Measurements from ENCODE around the gene RNF207.

Gene RNF207

GRCh38 chr1:6191968-6192367, 14.0 kb upstream of the RNF207 start:
- no peak overlapping the region for H3K9ac ChIP-seq
- H3K36me3 ChIP-seq (ENCODE audit: control insufficient read depth, insufficient read depth, low read length) = no peaks in the 10 kb centered on the region
- no peaks in the 10 kb centered on the region for H3K27me3 ChIP-seq (ENCODE audit: control insufficient read depth, insufficient read depth, low read length)
- TF ChIP-seq CTCF (IDR thresholded peaks at IDR 0.05) = no peak
- no peaks in the 10 kb centered on the region for H3K4me1 ChIP-seq
- H3K4me3 ChIP-seq (ENCODE audit: low read depth, low read length) = no peak overlapping the region
- H2AFZ ChIP-seq = no peak overlapping the region
- H3K9me3 ChIP-seq (ENCODE audit: control insufficient read depth, low read length) = no peaks in the 10 kb centered on the region
- peaks cover 9% of the 10 kb centered on the region for H3K79me2 ChIP-seq
- no peak overlapping the region for H3K4me2 ChIP-seq (ENCODE audit: low read length)
- no peak overlapping the region for H3K27ac ChIP-seq

- no peaks in the 10 kb centered on the region for H3K36me3 ChIP-seq (ENCODE audit: control insufficient read depth, insufficient read depth, low read length)
- no peaks in the 10 kb centered on the region for H3K27me3 ChIP-seq (ENCODE audit: control insufficient read depth, insufficient read depth, low read length)
- H3K9ac ChIP-seq = no peak overlapping the region
- peaks cover 30% of the 10 kb centered on the region for H3K79me2 ChIP-seq
- no peak overlapping the region for H2AFZ ChIP-seq
- peak overlapping the region; percentile 92 for H3K4me2 ChIP-seq (ENCODE audit: low read length)
- TF ChIP-seq CTCF (IDR thresholded peaks at IDR 0.05) = no peak
- no peak overlapping the region for H3K27ac ChIP-seq
- no peaks in the 10 kb centered on the region for H3K4me1 ChIP-seq
- H3K9me3 ChIP-seq (ENCODE audit: control insufficient read depth, low read length) = no peaks in the 10 kb centered on the region
- H3K4me3 ChIP-seq (ENCODE audit: low read depth, low read length) = peak overlapping the region; percentile 93
Observed at GRCh38 chr1:6197746-6198427, 8.0 kb upstream of the RNF207 start.

DNA sequence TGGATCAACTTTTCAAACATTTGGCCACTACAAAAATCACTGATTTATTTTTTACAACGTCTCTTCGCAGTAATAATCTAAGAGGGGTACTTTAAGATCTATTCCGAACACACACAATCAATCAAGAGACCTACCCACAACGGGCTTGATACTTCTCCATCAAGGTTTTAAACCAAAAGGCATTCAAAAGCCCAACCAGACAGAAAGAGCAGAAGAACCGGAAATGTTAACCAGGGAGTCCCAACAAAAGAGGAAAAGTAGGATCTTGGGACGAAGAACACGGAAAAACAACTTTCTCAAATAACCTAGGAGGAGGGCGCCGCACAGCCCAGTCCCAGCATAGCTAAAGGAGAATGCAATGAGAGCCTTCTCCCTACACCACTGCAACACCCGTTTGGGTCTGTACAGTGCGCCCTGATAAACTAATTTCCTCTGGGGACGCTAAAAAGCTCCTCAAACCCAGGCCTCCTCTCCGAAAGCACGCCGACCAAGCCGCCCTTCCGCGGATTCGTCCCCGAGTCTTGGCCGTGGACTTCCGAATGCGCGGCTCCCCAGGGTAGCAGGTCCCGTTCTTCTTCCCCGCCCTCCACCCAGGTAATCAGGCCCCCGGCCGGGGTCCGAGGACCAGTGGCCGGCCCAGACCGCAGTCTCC, 7.1 kb upstream of the RNF207 start:
- Histone ChIP-seq H3K9me3 (ENCODE audit: control insufficient read depth, low read length) (no peaks in the 10 kb centered on the region), H3K4me3 (ENCODE audit: low read depth, low read length) (peak overlapping the region; percentile 93), H3K79me2 (peaks cover 28% of the 10 kb centered on the region), H3K36me3 (ENCODE audit: control insufficient read depth, insufficient read depth, low read length) (no peaks in the 10 kb centered on the region), H3K4me1 (no peaks in the 10 kb centered on the region), H3K9ac (peak overlapping the region; percentile 47), H3K27ac (peak overlapping the region; percentile 85), H3K4me2 (ENCODE audit: low read length) (peak overlapping the region; percentile 92), H3K27me3 (ENCODE audit: control insufficient read depth, insufficient read depth, low read length) (no peaks in the 10 kb centered on the region), H2AFZ (peak overlapping the region; percentile 61)
- TF ChIP-seq CTCF (IDR thresholded peaks at IDR 0.05) = no peak

GRCh38 chr1:6199298-6200187, 6.4 kb upstream of the RNF207 start, which contains the start of gene RPL22:
Gene RPL22 (minus strand): TSS chr1:6199595. CDS start chr1:6199573, 22 bp downstream.
- Histone ChIP-seq H2AFZ (peak within 1 kb of the TSS; percentile 93), H3K9me3 (ENCODE audit: control insufficient read depth, low read length) (no peaks in the 10 kb centered on the region), H3K4me1 (no peaks in the 10 kb centered on the region), H3K4me2 (ENCODE audit: low read length) (peak within 1 kb of the TSS; percentile 92), H3K9ac (peak within 1 kb of the TSS; percentile 47), H3K27me3 (ENCODE audit: control insufficient read depth, insufficient read depth, low read length) (no peaks in the 10 kb centered on the region), H3K4me3 (ENCODE audit: low read depth, low read length) (peak within 1 kb of the TSS; percentile 93), H3K27ac (peak within 1 kb of the TSS; percentile 85), H3K79me2 (peaks cover 22% of the 10 kb centered on the region), H3K36me3 (ENCODE audit: control insufficient read depth, insufficient read depth, low read length) (no peaks in the 10 kb centered on the region)
- TF ChIP-seq CTCF (IDR thresholded peaks at IDR 0.05) = no peak
